ENCODE results near the gene MASP1. TPM values are rescaled to one million over a fixed set of nuclear protein-coding genes. Genes with fewer than 3 reads are reported as not detected.

Gene MASP1, protein sequence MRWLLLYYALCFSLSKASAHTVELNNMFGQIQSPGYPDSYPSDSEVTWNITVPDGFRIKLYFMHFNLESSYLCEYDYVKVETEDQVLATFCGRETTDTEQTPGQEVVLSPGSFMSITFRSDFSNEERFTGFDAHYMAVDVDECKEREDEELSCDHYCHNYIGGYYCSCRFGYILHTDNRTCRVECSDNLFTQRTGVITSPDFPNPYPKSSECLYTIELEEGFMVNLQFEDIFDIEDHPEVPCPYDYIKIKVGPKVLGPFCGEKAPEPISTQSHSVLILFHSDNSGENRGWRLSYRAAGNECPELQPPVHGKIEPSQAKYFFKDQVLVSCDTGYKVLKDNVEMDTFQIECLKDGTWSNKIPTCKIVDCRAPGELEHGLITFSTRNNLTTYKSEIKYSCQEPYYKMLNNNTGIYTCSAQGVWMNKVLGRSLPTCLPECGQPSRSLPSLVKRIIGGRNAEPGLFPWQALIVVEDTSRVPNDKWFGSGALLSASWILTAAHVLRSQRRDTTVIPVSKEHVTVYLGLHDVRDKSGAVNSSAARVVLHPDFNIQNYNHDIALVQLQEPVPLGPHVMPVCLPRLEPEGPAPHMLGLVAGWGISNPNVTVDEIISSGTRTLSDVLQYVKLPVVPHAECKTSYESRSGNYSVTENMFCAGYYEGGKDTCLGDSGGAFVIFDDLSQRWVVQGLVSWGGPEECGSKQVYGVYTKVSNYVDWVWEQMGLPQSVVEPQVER
- total RNA-seq (2022; extraction: Qiagen RNA extraction; ENCODE audit: low read depth), result 0.14 to 0.46 TPM in 2 of 5 replicates, not detected in the others

DNA sequence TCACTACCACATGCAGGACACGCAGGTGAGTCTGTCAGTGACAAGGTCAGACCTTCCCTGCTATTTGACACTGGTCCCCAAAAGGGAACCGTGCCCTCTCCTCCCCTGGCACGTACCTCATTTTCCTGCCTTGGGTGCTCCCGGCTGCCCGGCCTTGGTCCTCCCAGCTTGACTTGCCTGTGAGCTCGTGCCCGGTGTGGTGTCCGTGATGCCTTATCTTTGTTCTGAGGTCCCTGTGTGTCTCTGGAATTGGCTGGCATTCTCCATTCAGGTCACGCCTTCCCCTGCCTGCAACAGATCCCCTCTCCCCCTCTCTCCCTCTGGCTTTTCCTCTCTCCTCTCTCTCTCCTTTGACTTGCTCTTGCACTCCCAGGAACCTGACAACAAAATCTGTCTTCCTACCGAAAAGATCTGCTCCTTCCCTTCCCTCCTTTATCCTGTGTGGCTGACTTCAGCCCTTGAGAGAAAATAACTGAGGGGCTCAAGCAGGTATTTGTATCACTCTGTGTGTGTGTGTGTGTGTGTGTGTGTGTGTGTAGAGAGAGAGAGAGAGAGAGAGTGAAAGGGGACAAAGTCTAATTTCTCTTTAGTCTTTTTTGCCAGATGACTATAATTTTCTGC is at the start of gene MASP1:
MASP1 (minus strand) TSS at position 226 of the 621 bp plus-strand sequence; CDS start at position 121, 105 bp downstream.

DNA sequence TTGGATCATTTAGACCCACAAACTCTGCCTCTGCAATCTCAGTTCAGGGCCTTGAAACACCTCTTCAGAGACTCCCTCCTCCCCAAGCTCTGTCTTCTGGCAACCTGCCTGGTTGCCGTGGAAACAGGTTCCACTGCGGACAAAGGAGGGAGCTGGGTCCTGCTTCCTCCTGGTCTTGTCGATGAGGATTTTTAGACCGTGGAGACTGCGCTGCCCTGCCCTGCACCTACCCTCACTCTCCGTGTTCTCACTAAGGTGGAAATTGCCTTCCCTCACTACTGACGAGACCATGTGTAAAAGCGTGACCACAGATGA is 94.2 kb downstream of the MASP1 start, which contains the start of gene RTP1:
RTP1 (plus strand) TSS at position 152 of the 315 bp plus-strand sequence; CDS start at position 182, 30 bp downstream.

Other genes with a start within 250 kb of the MASP1 start
- 49.3 to 61.6 TPM (median 52.4 TPM) in 5 replicates for gene RPL39L, start 152.2 kb downstream of the MASP1 start, total RNA-seq (2022; extraction: Qiagen RNA extraction; ENCODE audit: low read depth)
- gene RTP1, start 94.3 kb downstream of the MASP1 start, total RNA-seq (2022; extraction: Qiagen RNA extraction; ENCODE audit: low read depth), result not detected in 5 replicates
- not detected in 5 replicates for gene RTP4, start 76.6 kb upstream of the MASP1 start, total RNA-seq (2022; extraction: Qiagen RNA extraction; ENCODE audit: low read depth)

Data from A549 treated with RU486 at 1 μM for 4 hours (cell line).